ENCODE data around the gene SDR39U1. TPM values are rescaled to one million over a fixed set of nuclear protein-coding genes. Genes with fewer than 3 reads are reported as not detected.

Gene SDR39U1
- total RNA-seq, 1 donor from 2014 or later: 68.2 TPM

GRCh38 chr14:24443053-24443665 is 583 bp upstream of the SDR39U1 start:
- Mint-ChIP-seq H3K9me3 (ENCODE audit: low read depth) (no peaks in the 10 kb centered on the region), H3K4me3 (ENCODE audit: low read depth) (peak overlapping the region; percentile 90), H3K4me1 (ENCODE audit: low read depth) (peaks cover 5% of the 10 kb centered on the region), H3K27ac (peak overlapping the region; percentile 99), H3K27me3 (no peaks in the 10 kb centered on the region), H3K36me3 (ENCODE audit: insufficient read depth) (peaks cover 11% of the 10 kb centered on the region)
- TF ChIP-seq CTCF (IDR thresholded peaks at IDR 0.05; ENCODE audit: unreplicated experiment): no peak
- DNase-seq (ENCODE audit: low spot score, unreplicated experiment): no peak

GRCh38 chr14:24441904-24442239 is 704 bp downstream of the SDR39U1 start:
- H3K27ac Mint-ChIP-seq: peak overlapping the region; percentile 99
- no peak for DNase-seq (ENCODE audit: low spot score, unreplicated experiment)
- H3K4me3 Mint-ChIP-seq (ENCODE audit: low read depth): peak overlapping the region; percentile 90
- H3K27me3 Mint-ChIP-seq: no peaks in the 10 kb centered on the region
- H3K36me3 Mint-ChIP-seq (ENCODE audit: insufficient read depth): peaks cover 12% of the 10 kb centered on the region
- no peaks in the 10 kb centered on the region for H3K9me3 Mint-ChIP-seq (ENCODE audit: low read depth)
- TF ChIP-seq CTCF (IDR thresholded peaks at IDR 0.05; ENCODE audit: unreplicated experiment): no peak
- H3K4me1 Mint-ChIP-seq (ENCODE audit: low read depth): peaks cover 5% of the 10 kb centered on the region

- DNase-seq (ENCODE audit: low spot score, unreplicated experiment): no peak
- H3K36me3 Mint-ChIP-seq (ENCODE audit: insufficient read depth): peaks cover 14% of the 10 kb centered on the region
- H3K4me3 Mint-ChIP-seq (ENCODE audit: low read depth): peak overlapping the region; percentile 90
Observed at GRCh38 chr14:24441485-24441884, 1.1 kb downstream of the SDR39U1 start.

GRCh38 chr14:24440606-24441399 is 1.8 kb downstream of the SDR39U1 start:
- peaks cover 14% of the 10 kb centered on the region for H3K36me3 Mint-ChIP-seq (ENCODE audit: insufficient read depth)
- peak overlapping the region; percentile 90 for H3K4me3 Mint-ChIP-seq (ENCODE audit: low read depth)
- H3K27ac Mint-ChIP-seq: peak overlapping the region; percentile 35
- DNase-seq (ENCODE audit: low spot score, unreplicated experiment): no peak
- no peaks in the 10 kb centered on the region for H3K27me3 Mint-ChIP-seq
- TF ChIP-seq CTCF (IDR thresholded peaks at IDR 0.05; ENCODE audit: unreplicated experiment): no peak
- peaks cover 6% of the 10 kb centered on the region for H3K4me1 Mint-ChIP-seq (ENCODE audit: low read depth)
- H3K9me3 Mint-ChIP-seq (ENCODE audit: low read depth): no peaks in the 10 kb centered on the region

More at GRCh38 chr14:24441485-24441884, 1.1 kb downstream of the SDR39U1 start:
- peaks cover 6% of the 10 kb centered on the region for H3K4me1 Mint-ChIP-seq (ENCODE audit: low read depth)
- no peaks in the 10 kb centered on the region for H3K27me3 Mint-ChIP-seq
- no peak for TF ChIP-seq CTCF (IDR thresholded peaks at IDR 0.05; ENCODE audit: unreplicated experiment)
- peak overlapping the region; percentile 99 for H3K27ac Mint-ChIP-seq
- no peaks in the 10 kb centered on the region for H3K9me3 Mint-ChIP-seq (ENCODE audit: low read depth)

GRCh38 chr14:24439830-24440605 is 2.6 kb downstream of the SDR39U1 start:
- no peak for TF ChIP-seq CTCF (IDR thresholded peaks at IDR 0.05; ENCODE audit: unreplicated experiment)
- Mint-ChIP-seq H3K9me3 (ENCODE audit: low read depth) (no peaks in the 10 kb centered on the region), H3K27ac (no peak overlapping the region), H3K4me1 (ENCODE audit: low read depth) (peaks cover 13% of the 10 kb centered on the region), H3K36me3 (ENCODE audit: insufficient read depth) (peaks cover 14% of the 10 kb centered on the region), H3K27me3 (no peaks in the 10 kb centered on the region), H3K4me3 (ENCODE audit: low read depth) (no peak overlapping the region)
- DNase-seq (ENCODE audit: low spot score, unreplicated experiment): no peak

Measured in progenitor cell of endocrine pancreas (in vitro differentiated cells).